ENCODE measurements around the gene SERPIND1.

- TF ChIP-seq CTCF (IDR thresholded peaks at IDR 0.05; ENCODE audit: low read depth, low read length, poor library complexity, severe bottlenecking) (no peak), EZH2phosphoT487 (IDR thresholded peaks at IDR 0.05; ENCODE audit: borderline replicate concordance, low read length) (no peak)
These were observed 2.9 kb downstream of the SERPIND1 start for GRCh38 chr22:20776624-20777405.

Measured in DOHH2 (cell line).